Adipocyte (in vitro differentiated cells): ENCODE data around the gene TUBD1.
"Not testable (repeated sequence)": the region's sequence is repeated elsewhere in the genome, so short reads cannot be mapped to it uniquely, and the experiment has no call there.

Experiments used
- DNase-seq: peaks from one replicate; pipeline ENCODE4 v3.0.0-alpha.2; 2015; ENCODE audit warnings: low read depth
- H3K27me3 ChIP-seq: replicated peaks from 2 replicates; pipeline ENCODE4 v1.7.0; 2013; ENCODE audit warnings: mild to moderate bottlenecking, low read length, moderate library complexity; ENCODE audit not compliant: control insufficient read depth, insufficient read depth
- H3K36me3 ChIP-seq: 2 replicates; pipeline ENCODE4 v1.7.0; 2013; ENCODE audit warnings: low read length, mild to moderate bottlenecking, moderate library complexity; ENCODE audit not compliant: control insufficient read depth, insufficient read depth, severe bottlenecking
- H3K4me1 ChIP-seq: 2 replicates; pipeline ENCODE4 v1.7.0; 2013; ENCODE audit warnings: mild to moderate bottlenecking, low read length, moderate library complexity; ENCODE audit not compliant: control insufficient read depth, insufficient read depth
- H3K4me3 ChIP-seq: 2 replicates; pipeline ENCODE4 v1.7.0; 2013; ENCODE audit warnings: mild to moderate bottlenecking, low read length, moderate library complexity
- H3K9ac ChIP-seq: 2 replicates; pipeline ENCODE4 v1.7.0; 2013; ENCODE audit warnings: mild to moderate bottlenecking, low read length, moderate library complexity
- H3K9me3 ChIP-seq: 2 replicates; pipeline ENCODE4 v1.7.0; 2013; ENCODE audit warnings: mild to moderate bottlenecking, low read length, moderate library complexity; ENCODE audit not compliant: control insufficient read depth

Gene TUBD1

DNA sequence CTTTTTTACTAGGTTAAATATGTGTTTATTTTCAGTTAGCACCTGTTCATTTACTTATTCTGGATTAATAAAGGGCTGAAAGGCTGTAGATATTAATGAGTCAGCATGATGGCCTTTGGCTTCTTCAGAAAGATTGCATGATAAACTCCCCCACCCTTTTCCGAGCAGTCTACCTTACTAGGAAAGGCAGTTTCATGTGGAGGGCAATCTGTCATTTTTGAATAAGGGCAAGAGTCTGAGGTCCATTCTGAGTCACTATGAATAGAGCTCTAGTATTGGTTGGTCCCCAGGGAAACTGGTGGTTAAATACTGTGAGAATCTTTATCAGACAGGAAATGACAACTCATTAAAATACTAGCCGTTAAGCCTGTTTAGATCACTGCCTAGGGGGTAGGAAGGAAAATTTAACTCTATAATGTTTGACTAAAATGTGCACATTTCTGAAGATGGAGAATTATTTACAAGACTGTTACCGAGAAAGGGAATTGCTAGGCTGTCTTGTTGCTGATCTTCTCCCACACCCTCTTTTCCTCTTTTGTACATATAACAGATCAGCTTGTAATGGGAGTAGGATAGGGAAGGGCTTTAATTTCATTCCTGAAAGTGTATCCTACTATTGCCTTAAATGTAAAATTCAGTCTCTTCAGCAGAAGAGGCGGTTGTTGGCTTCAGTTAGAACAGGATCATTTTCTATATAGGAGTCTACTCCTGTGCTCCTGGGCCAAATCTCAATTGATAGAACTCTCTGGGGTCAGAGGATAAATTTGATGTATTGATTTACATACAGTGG, 63.3 kb downstream of the TUBD1 start:
- Histone ChIP-seq H3K27me3 (no peaks in the 10 kb centered on the region), H3K4me1 (peaks cover 77% of the 10 kb centered on the region), H3K9ac (peak overlapping the region; percentile 89), H3K9me3 (no peaks in the 10 kb centered on the region), H3K4me3 (peak overlapping the region; percentile 76), H3K36me3 (no peaks in the 10 kb centered on the region)
- peak; percentile 87 for DNase-seq

DNA sequence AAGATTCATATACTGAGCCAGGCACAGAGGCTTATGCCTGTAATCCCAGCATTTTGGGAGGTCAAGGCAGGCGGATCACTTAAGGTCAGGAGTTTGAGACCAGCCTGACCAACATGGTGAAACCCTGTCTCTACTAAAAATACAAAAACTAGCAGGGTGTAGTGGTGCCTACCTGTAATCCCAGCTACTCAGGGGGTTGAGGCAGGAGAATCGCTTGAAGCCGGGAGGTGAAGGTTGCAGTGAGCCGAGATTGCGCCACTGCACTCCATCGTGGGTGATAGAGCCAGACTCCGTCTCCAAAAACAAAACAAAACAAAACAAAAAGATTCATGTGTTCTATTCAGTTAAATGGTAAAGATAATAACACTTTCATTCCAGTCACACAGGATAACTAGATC, 63.9 kb downstream of the TUBD1 start:
- H3K36me3 ChIP-seq, H3K9me3 ChIP-seq, H3K27me3 ChIP-seq, DNase-seq: not testable (repeated sequence)
- Histone ChIP-seq H3K4me3 (peak overlapping the region; percentile 76), H3K4me1 (peaks cover 77% of the 10 kb centered on the region), H3K9ac (peak overlapping the region; percentile 89)

DNA sequence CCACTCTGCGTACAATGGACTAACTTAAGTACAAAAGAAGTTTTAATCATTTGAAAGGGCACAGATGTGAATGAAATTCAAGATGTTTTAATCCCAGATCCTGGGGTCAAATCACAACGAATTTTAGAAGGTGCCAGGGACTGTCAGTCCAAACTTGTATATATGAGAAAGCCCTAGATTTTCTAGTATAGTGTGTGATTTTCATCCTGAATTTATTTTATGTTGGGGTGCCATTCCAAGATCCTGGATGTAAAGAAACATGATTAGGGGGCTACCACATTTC, 64.3 kb downstream of the TUBD1 start:
- Histone ChIP-seq H3K4me3 (peak overlapping the region; percentile 76), H3K9me3 (no peaks in the 10 kb centered on the region), H3K9ac (peak overlapping the region; percentile 89), H3K27me3 (no peaks in the 10 kb centered on the region), H3K4me1 (peaks cover 77% of the 10 kb centered on the region), H3K36me3 (no peaks in the 10 kb centered on the region)
- no peak for DNase-seq

DNA sequence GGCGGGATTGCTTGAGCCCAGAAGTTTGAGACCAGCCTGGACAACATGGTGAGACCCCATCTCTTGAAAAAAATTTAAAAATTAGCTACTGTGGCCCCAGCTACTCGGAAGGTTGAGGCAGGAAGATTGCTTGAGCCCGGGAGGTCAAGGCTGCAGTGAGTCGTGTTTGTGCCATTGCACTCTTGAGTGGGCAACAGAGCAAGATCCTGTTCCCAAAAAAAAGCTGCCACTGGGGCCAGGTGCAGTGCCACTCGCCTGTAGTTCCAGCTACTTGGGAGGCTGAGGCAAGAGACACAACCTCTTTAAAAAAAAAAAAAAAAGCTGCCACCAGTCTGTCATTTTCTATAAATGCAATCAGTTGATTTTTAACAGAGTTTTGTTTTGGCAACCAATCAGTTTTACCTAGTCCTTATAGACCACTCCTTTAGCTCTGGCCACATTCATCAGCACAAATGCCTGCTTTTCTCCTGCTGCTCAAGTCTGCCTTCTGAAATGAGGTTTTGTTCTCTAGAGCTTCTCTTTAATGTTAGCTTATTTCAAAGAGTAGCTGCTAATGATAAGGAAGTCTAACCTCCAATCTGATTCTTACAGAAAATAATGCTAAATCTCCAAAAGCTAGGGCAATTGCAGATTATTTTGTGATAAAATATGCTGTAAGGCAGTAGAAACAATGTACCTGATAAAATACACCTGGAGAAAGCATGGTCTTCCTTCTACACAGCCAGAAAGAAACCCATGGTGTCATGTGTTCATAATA, 64.8 kb downstream of the TUBD1 start:
- H3K9ac ChIP-seq, result peak overlapping the region; percentile 89
- H3K4me3 ChIP-seq, result no peak overlapping the region
- peaks cover 77% of the 10 kb centered on the region for H3K4me1 ChIP-seq
- peaks cover 2% of the 10 kb centered on the region for H3K36me3 ChIP-seq
- no peaks in the 10 kb centered on the region for H3K27me3 ChIP-seq
- DNase-seq, result no peak
- no peaks in the 10 kb centered on the region for H3K9me3 ChIP-seq

DNA sequence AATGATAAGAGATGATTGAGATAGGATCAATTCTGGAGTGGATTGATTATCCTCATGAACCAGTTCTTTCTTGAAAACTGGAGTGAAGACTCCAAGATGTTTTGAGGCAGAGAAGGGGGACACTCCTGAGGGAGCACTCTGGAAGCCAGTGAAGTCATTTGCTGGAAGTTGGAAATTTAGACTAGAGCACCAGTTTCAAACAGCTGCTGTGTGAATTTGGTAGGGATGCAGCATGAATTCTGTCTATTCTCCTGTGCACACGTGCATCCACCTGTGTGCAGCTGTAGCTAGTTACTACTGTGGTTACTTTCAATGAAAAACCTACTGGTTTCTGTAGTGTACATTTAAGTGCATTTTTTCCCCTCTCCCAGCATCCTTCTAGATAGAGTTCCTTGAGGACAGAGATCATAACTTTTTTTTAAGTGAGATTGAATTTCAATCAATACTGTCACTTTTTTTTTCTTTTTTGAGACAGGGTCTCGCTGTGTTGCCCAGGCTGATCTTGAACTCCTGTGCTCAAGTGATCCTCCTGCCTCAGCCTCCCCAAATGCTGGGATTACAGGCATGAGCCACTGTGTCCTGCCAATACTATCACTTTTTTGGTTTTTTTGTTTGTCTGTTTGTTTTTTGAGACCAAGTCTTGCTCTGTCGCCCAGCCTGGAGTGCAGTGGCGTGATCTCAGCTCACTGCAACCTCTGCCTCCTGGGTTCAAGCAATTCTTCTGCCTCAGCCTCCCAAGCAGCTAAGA, 65.9 kb downstream of the TUBD1 start:
- H3K4me1 ChIP-seq, result peaks cover 73% of the 10 kb centered on the region
- DNase-seq, result no peak
- peaks cover 9% of the 10 kb centered on the region for H3K36me3 ChIP-seq
- H3K4me3 ChIP-seq, result no peak overlapping the region
- no peaks in the 10 kb centered on the region for H3K9me3 ChIP-seq
- H3K9ac ChIP-seq, result peak overlapping the region; percentile 89
- H3K27me3 ChIP-seq, result no peaks in the 10 kb centered on the region

DNA sequence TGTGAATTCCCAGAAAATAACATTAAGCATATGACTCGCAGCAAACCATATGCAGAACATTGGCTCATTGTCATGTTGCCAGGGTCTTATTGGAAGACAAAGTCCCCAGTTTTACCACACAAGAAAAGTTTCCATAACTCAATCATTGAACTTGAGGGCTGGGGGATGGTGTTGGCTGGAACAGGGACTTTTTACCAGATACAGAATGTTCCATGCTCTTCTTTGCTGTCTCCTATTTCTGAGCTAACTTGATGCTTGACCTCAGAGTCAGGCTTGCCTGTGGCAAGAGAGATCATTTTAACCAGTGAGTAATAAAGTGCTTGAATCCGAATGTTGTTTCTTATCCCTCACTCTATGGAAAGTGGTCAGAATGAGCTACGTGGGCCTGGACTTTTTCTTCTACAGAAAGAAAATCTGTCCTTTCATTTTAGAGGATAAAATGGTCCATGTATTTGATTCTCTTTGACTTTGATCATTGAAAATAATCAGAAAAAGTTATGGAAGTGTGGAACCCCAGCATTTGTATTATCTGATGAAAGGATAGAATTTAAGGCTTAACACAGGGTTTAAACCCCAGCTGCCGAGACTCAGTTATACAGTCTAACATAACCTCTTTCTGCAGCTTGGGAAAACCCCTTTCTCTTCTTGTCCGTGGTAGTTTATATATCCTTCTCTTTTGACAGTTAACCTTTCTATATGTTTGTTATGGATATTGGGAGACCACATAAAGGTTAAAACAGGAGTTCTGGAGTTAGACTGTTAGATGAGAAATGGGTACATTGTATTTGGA, 67.0 kb downstream of the TUBD1 start:
- H3K9ac ChIP-seq, result peak overlapping the region; percentile 87
- peak; percentile 85 for DNase-seq
- peaks cover 10% of the 10 kb centered on the region for H3K36me3 ChIP-seq
- H3K27me3 ChIP-seq, result no peaks in the 10 kb centered on the region
- peak overlapping the region; percentile 58 for H3K4me3 ChIP-seq
- H3K4me1 ChIP-seq, result peaks cover 61% of the 10 kb centered on the region
- H3K9me3 ChIP-seq, result no peaks in the 10 kb centered on the region

DNA sequence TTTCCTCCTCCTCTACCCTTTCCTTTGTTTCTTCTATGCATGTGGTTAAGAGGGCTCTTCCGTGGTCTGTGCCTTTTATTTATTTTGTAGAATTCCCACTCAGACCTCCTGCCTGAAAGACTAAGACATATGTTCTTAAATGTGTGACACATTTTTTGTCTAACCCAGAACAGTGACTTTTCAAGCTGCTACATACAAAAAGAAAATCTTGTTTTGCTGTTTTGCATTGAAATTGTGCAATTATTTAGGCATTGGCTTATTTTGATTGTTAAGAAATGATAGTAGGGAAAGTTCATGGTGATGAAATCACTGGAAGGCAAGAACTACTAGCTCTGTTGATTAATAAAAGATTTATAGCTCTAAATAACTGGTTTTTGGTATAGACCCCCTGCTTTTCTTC, 76.8 kb downstream of the TUBD1 start:
- peak; percentile 81 for DNase-seq
- Histone ChIP-seq H3K36me3 (peaks cover 24% of the 10 kb centered on the region), H3K9me3 (no peaks in the 10 kb centered on the region), H3K4me3 (peak overlapping the region; percentile 10), H3K27me3 (no peaks in the 10 kb centered on the region), H3K9ac (peak overlapping the region; percentile 83), H3K4me1 (peaks cover 30% of the 10 kb centered on the region)

DNA sequence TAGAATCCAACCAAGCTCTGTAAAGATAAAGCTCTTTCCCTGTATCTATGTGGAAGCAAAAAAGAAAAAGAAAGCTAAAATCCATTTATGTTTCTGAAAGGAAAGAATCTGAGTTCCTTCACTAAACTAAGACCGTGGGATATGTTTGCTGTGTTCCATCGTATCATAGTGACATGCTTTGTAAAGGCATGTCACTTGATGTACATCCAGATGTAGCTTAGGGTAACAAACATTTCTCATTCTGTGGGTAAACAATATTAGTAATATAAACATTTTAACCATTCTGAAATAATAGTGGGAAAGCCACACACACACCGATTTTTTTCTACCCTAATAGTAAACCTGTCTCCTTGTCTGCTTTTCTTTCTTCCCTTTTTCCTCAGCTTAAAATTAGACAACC, 78.1 kb downstream of the TUBD1 start:
- Histone ChIP-seq H3K4me1 (peaks cover 42% of the 10 kb centered on the region), H3K27me3 (no peaks in the 10 kb centered on the region), H3K36me3 (peaks cover 13% of the 10 kb centered on the region), H3K4me3 (no peak overlapping the region), H3K9ac (peak overlapping the region; percentile 83), H3K9me3 (no peaks in the 10 kb centered on the region)
- DNase-seq, result no peak

DNA sequence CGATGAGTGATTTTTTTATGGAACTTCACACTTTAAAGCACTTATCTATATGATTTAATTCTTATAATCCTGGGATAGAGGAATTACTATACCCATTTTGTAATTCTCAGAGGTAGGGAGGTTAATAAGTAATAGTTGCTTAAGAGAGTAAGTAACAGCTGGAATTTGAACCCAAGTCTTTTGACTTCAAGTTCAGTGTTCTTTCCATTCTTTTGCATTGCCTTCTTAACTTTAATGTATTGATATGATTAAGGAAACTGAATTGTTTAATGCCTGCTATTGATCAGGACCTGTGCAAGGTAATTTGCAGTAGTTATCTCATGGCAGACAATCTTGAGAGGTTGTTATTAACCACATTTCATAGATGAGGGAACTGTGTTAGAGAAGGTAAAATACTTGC, 78.5 kb downstream of the TUBD1 start:
- Histone ChIP-seq H3K4me1 (peaks cover 42% of the 10 kb centered on the region), H3K36me3 (peaks cover 11% of the 10 kb centered on the region), H3K9ac (peak overlapping the region; percentile 83), H3K4me3 (no peak overlapping the region), H3K27me3 (no peaks in the 10 kb centered on the region), H3K9me3 (no peaks in the 10 kb centered on the region)
- no peak for DNase-seq

DNA sequence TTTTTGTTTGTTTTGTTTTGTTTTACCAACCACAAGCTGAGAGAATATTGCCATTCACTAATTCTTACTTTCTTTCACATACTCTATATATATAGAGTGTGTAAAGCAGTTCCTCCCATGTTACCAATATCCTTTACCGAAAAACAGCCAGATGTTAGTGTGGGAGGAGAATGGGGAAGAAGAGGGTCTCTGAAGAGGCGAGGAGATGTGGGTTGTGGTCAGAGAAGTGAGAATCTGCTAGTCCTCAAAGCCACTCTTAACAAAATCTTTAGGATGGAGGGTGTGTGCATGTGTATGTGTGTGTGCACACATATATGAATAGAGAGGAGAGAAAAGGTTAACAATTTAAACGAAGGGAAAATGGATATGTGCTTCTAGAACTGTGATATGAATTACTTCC, 80.6 kb downstream of the TUBD1 start:
- H3K27me3 ChIP-seq, result no peaks in the 10 kb centered on the region
- DNase-seq, result no peak
- H3K9ac ChIP-seq, result no peak overlapping the region
- H3K4me3 ChIP-seq, result no peak overlapping the region
- H3K9me3 ChIP-seq, result no peaks in the 10 kb centered on the region
- peaks cover 11% of the 10 kb centered on the region for H3K36me3 ChIP-seq
- peaks cover 56% of the 10 kb centered on the region for H3K4me1 ChIP-seq

DNA sequence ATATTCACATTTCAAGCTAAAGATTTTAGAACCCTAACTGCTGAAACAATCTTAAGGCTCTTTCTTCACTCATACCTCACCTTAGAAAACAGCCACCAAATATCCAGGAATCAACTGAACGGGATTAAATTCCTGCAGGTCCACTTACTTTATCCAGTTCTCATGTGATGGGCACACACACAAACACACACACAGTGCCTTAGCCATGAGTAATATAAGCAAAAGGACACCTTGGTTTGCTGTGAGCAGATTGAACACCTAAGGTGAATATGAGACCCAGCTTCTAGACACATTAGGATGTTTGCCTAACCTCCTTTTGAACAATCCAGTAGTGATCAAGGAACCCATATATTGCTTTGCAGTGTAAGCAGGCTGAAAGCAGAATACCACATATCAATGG, 81.5 kb downstream of the TUBD1 start:
- DNase-seq, result no peak
- Histone ChIP-seq H3K27me3 (no peaks in the 10 kb centered on the region), H3K36me3 (peaks cover 11% of the 10 kb centered on the region), H3K9me3 (no peaks in the 10 kb centered on the region), H3K4me3 (no peak overlapping the region), H3K9ac (peak overlapping the region; percentile 58), H3K4me1 (peaks cover 51% of the 10 kb centered on the region)
